Gastrocnemius medialis (tissue), 4 donors: ENCODE results near the gene POLR3G. TPM values are rescaled to one million over a fixed set of nuclear protein-coding genes. Genes with fewer than 3 reads are reported as not detected.

Source experiments
- ATAC-seq, 2 donors: fragments of 150-250 bp; one replicate each; pipeline ENCODE4 v1.9.1; 2016
- DNase-seq, 2 donors: peaks; one replicate each; pipeline ENCODE4 v3.0.0-alpha.2; 2019
- H3K27ac ChIP-seq, 4 donors: fragments of 200-600 bp; sonication (generic); 1 replicate in 1 of 4; 2 replicates in 3 of 4; pipeline ENCODE4 v1.5.1; 2016 to 2018; ENCODE audit warnings: mild to moderate bottlenecking in 2 of 4, moderate library complexity in 1 of 4
- H3K27me3 ChIP-seq, 3 donors: fragments of 200-600 bp; sonication (generic) in 2 of 3; 1 replicate in 1 of 3; 2 replicates in 2 of 3; pipeline versions ENCODE4 v1.5.1 to v1.6.0; 2016 to 2019; ENCODE audit warnings: mild to moderate bottlenecking in 1 of 3, moderate library complexity in 1 of 3
- H3K36me3 ChIP-seq, 2 donors: fragments of 200-600 bp; sonication (generic) in 1 of 2; one replicate each; pipeline ENCODE4 v1.5.1; 2017 to 2018
- H3K4me1 ChIP-seq, 2 donors: fragments of 200-600 bp; sonication (generic) in 1 of 2; one replicate each; pipeline ENCODE4 v1.5.1; 2016 to 2017; ENCODE audit warnings: mild to moderate bottlenecking in 2 of 2
- H3K4me3 ChIP-seq, 4 donors: fragments of 200-600 bp; sonication (generic) in 3 of 4; 1 replicate in 1 of 4; 2 replicates in 3 of 4; pipeline ENCODE4 v1.5.1; 2016 to 2019; ENCODE audit warnings: mild to moderate bottlenecking in 2 of 4
- H3K9me3 ChIP-seq, 3 donors: fragments of 200-600 bp; sonication (generic) in 2 of 3; 1 replicate in 1 of 3; 2 replicates in 2 of 3; pipeline ENCODE4 v1.5.1; 2016 to 2019
- CTCF ChIP-seq, 5 experiments: fragments of 450-650 bp in 3 of 5; fragments of 200-600 bp in 2 of 5; sonication (generic) in 2 of 5; IDR thresholded peaks in 4 of 5; conservative IDR thresholded peaks in 1 of 5; 1 replicate in 4 of 5; 2 replicates in 1 of 5; pipeline ENCODE4 v1.5.1; 2016 to 2019; ENCODE audit warnings: antibody characterized with exemption in 5 of 5, mild to moderate bottlenecking in 3 of 5, moderate library complexity in 3 of 5
- POLR2A ChIP-seq, 2 donors: fragments of 450-650 bp; IDR thresholded peaks; one replicate each; pipeline ENCODE4 v1.6.1; 2017; ENCODE audit warnings: antibody characterized with exemption in 2 of 2, mild to moderate bottlenecking in 2 of 2, moderate library complexity in 2 of 2
- in situ Hi-C, 4 donors: fragments of 200-750 bp; cut with MboI; loops; one replicate each; pipeline versions ENCODE4 v1.15.0 to v1.8.0; 2017; ENCODE audit warnings: low sequenced_read_pairs in 4 of 4
- intact Hi-C: fragments of 100-400 bp; cut with DNase I; formaldehyde crosslinking; loops from one replicate; pipeline ENCODE4 v1.15.1; 2023; ENCODE audit warnings: low total_unique reads
- total RNA-seq, 4 donors: library from RNA; depleted of rRNA; stranded (reverse); fragments of >200 nt; gene quantifications; one replicate each; pipeline versions ENCODE4 v1.1.0 to v1.2.3, GENCODE V29; 2016

Gene POLR3G
- total RNA-seq, 4 donors from 2014 or later = 0.89 to 5.8 (median 3.7) TPM

DNA sequence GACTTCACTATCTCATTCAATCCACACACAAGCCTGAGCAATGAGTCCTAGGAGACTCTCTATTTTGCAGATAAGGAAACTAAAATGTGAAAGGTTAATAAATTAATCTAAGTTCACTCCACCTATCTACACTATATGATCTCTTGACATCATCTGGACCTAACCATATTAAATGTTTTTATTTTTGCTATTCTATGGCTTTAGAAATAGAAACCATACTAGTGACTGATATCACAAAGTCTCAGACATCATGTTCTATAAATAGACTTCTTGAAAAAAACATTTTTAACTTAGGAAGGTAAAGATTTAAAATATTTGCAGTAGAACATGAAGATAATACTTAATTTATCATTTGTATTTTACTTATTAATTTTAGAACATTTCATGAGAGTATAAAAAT lies 74.6 kb downstream of the POLR3G start:
- ATAC-seq = no peak
- DNase-seq = no peak
- H3K9me3 ChIP-seq = no peaks in the 10 kb centered on the region
- intact Hi-C loops = no loop called here
- no peak overlapping the region for H3K4me3 ChIP-seq
- no peaks in the 10 kb centered on the region for H3K27me3 ChIP-seq
- H3K36me3 ChIP-seq = no peaks in the 10 kb centered on the region
- in situ Hi-C loops = loop anchor here in 1 of 4 donors (25.0 kb wide), 1 partner anchor 137 kb away; the partner anchor contains the start of gene CETN3
- H3K27ac ChIP-seq = no peak overlapping the region
- H3K4me1 ChIP-seq = no peaks in the 10 kb centered on the region
- TF ChIP-seq POLR2A (IDR thresholded peaks at IDR 0.05) = no peak
- TF ChIP-seq CTCF (IDR thresholded peaks at IDR 0.05 in 4 of 5, conservative IDR thresholded peaks at IDR 0.05 in 1 of 5) = no peak

DNA sequence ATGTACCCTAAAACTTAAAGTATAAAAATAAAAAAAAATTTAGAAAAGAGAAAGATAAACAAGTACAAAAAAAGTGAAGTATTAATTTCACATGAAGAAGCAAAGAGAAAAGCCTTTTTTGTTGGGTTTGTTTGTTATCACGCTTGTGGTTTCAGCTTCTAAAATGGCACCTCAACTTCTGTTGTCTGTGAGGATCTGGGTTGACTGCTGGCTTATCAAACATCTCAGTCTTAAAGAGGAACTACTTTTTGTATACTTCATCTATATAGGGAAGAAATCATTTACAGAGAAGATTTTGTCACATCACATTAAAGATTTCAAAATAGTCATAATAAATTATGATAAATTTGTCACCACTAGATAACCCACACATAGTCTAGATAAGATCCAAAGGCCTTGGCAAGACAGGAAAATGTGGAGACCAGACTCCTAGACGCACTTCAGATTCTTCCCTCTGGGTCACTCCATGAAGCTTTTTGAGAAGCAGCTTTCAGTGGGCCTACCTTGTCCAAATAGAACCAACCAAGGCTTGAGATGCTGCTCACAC lies 75.1 kb downstream of the POLR3G start:
- TF ChIP-seq CTCF (IDR thresholded peaks at IDR 0.05 in 4 of 5, conservative IDR thresholded peaks at IDR 0.05 in 1 of 5) (no peak), POLR2A (IDR thresholded peaks at IDR 0.05) (no peak)
- intact Hi-C loops (no loop called here), in situ Hi-C loops (loop anchor here in 1 of 4 donors (25.0 kb wide), 1 partner anchor 138 kb away; the partner anchor contains the start of gene CETN3)
- Histone ChIP-seq H3K4me3 (no peak overlapping the region), H3K4me1 (no peaks in the 10 kb centered on the region), H3K36me3 (no peaks in the 10 kb centered on the region), H3K27ac (no peak overlapping the region), H3K27me3 (no peaks in the 10 kb centered on the region), H3K9me3 (no peaks in the 10 kb centered on the region)
- DNase-seq (no peak), ATAC-seq (no peak)

DNA sequence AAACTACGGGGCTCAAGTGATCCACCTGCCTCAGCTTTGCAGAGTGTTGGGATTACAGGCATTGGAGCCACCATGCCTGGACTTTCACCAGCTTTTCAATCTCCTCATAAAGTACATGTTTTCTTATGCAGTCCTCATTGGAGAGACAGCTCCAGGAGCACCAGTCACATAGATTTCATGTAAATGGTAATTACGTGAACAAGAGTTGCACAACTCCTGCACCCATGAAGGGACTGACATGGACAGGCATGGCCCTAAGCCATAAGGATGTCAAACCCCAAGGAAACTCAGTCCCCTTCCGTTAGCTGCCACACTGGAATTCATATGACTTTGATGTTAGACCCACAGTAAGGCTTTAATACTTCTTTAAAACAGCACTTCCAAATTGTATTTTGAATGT lies 76.3 kb downstream of the POLR3G start:
- intact Hi-C loops (no loop called here), in situ Hi-C loops (no loop called here)
- Histone ChIP-seq H3K4me1 (no peaks in the 10 kb centered on the region), H3K9me3 (no peaks in the 10 kb centered on the region), H3K27me3 (peaks cover 0 to under 1% (median 0%) of the 10 kb centered on the region in 3 donors), H3K36me3 (no peaks in the 10 kb centered on the region), H3K4me3 (no peak overlapping the region), H3K27ac (no peak overlapping the region)
- DNase-seq (no peak), ATAC-seq (no peak)
- TF ChIP-seq POLR2A (IDR thresholded peaks at IDR 0.05) = no peak
- no peak for TF ChIP-seq CTCF (IDR thresholded peaks at IDR 0.05 in 4 of 5, conservative IDR thresholded peaks at IDR 0.05 in 1 of 5)

GRCh38 chr5:90551376-90551775 lies 76.7 kb downstream of the POLR3G start:
- H3K27me3 ChIP-seq = peaks cover 0 to 4% (median 2%) of the 10 kb centered on the region in 3 donors
- TF ChIP-seq CTCF (IDR thresholded peaks at IDR 0.05 in 4 of 5, conservative IDR thresholded peaks at IDR 0.05 in 1 of 5) (no peak), POLR2A (IDR thresholded peaks at IDR 0.05) (no peak)
- no peak overlapping the region for H3K4me3 ChIP-seq
- ATAC-seq (no peak), DNase-seq (no peak)
- H3K36me3 ChIP-seq = no peaks in the 10 kb centered on the region
- in situ Hi-C loops = no loop called here
- no peaks in the 10 kb centered on the region for H3K4me1 ChIP-seq
- no peak overlapping the region for H3K27ac ChIP-seq
- H3K9me3 ChIP-seq = no peaks in the 10 kb centered on the region
- intact Hi-C loops = no loop called here

- no peak for TF ChIP-seq CTCF (IDR thresholded peaks at IDR 0.05 in 4 of 5, conservative IDR thresholded peaks at IDR 0.05 in 1 of 5)
- TF ChIP-seq POLR2A (IDR thresholded peaks at IDR 0.05) = no peak
- Histone ChIP-seq H3K27me3 (peaks cover 17 to 22% (median 19%) of the 10 kb centered on the region in 3 donors), H3K9me3 (no peaks in the 10 kb centered on the region), H3K4me1 (peaks cover 7% of the 10 kb centered on the region in 2 donors), H3K36me3 (no peaks in the 10 kb centered on the region), H3K27ac (no peak overlapping the region), H3K4me3 (no peak overlapping the region)
- no peak for ATAC-seq
- no peak for DNase-seq
- intact Hi-C loops (no loop called here), in situ Hi-C loops (no loop called here)
Observed at GRCh38 chr5:90553711-90554110, 79.0 kb downstream of the POLR3G start.
